PC-3 (cell line): ENCODE results near the gene ADAM23. TPM values are rescaled to one million over a fixed set of nuclear protein-coding genes. Genes with fewer than 3 reads are reported as not detected.

Source experiments
- ATAC-seq: fragments of 200-7000 bp; cut with Tn5 transposase; 2 replicates; pipeline ENCODE4 v1.9.1; 2020; ENCODE audit warnings: mild to moderate bottlenecking, moderate library complexity
- BruUV-seq: library from RNA; stranded (reverse); fragments of 400-500 nt; replicated peaks from 2 replicates; lab custom pipeline; 2021; lab: Mats Ljungman, UMichigan
- CTCF ChIA-PET: fragments of 300-600 bp; sonication (Branson Sonifier 250); formaldehyde crosslinking; loops from one replicate; lab custom pipeline; 2022; ENCODE audit warnings: antibody characterized with exemption; lab: Charles Lee
- POLR2A ChIA-PET: fragments of 300-600 bp; sonication (Branson Sonifier 250); formaldehyde crosslinking; loops from one replicate; lab custom pipeline; 2022; ENCODE audit warnings: antibody characterized with exemption; ENCODE audit not compliant: unreplicated experiment; lab: Charles Lee
- DNase-seq: peaks from one replicate; pipeline ENCODE4 v3.0.0-alpha.2; 2015
- H2AFZ ChIP-seq: fragments of 300-600 bp; sonication (generic); 2 replicates; pipeline ENCODE4 v1.6.0; 2016; ENCODE audit warnings: antibody characterized with exemption, low read length
- H3F3A ChIP-seq: fragments of 300-600 bp; sonication (generic); one replicate; pipeline ENCODE4 v1.6.0; 2017; ENCODE audit warnings: antibody characterized with exemption, low read length, control low read depth, mild to moderate bottlenecking; ENCODE audit not compliant: unreplicated experiment
- H3K27ac ChIP-seq: fragments of 300-600 bp; sonication (generic); 2 replicates; pipeline ENCODE4 v1.5.1; 2016; ENCODE audit warnings: mild to moderate bottlenecking, low read length
- H3K27me3 ChIP-seq: fragments of 300-600 bp; sonication (generic); 2 replicates; pipeline ENCODE4 v1.6.1; 2016; ENCODE audit warnings: low read length, mixed read lengths
- H3K36me3 ChIP-seq: fragments of 300-600 bp; sonication (generic); 2 replicates; pipeline ENCODE4 v1.6.1; 2016; ENCODE audit warnings: low read depth, mixed run types, low read length, mixed read lengths
- H3K4me1 ChIP-seq: fragments of 300-600 bp; sonication (generic); 2 replicates; pipeline ENCODE4 v1.5.1; 2016; ENCODE audit warnings: low read length; ENCODE audit not compliant: insufficient read depth
- H3K4me2 ChIP-seq: fragments of 300-600 bp; sonication (generic); 2 replicates; pipeline ENCODE4 v1.6.0; 2016; ENCODE audit warnings: low read length
- H3K4me3 ChIP-seq: fragments of 300-600 bp; sonication (generic); 2 replicates; pipeline ENCODE4 v1.5.1; 2016; ENCODE audit warnings: mild to moderate bottlenecking, low read length, mixed read lengths
- H3K79me2 ChIP-seq: fragments of 300-600 bp; sonication (generic); 2 replicates; pipeline ENCODE4 v1.6.1; 2017; ENCODE audit warnings: low read length, mixed read lengths
- H3K9ac ChIP-seq: fragments of 300-600 bp; sonication (generic); 2 replicates; pipeline ENCODE4 v1.6.0; 2016; ENCODE audit warnings: mild to moderate bottlenecking, low read length
- H3K9me2 ChIP-seq: fragments of 300-600 bp; sonication (generic); replicated peaks from 2 replicates; pipeline ENCODE4 v1.6.1; 2016; ENCODE audit warnings: mixed run types, low read length, mixed read lengths
- H3K9me3 ChIP-seq: fragments of 300-600 bp; sonication (generic); 2 replicates; pipeline ENCODE4 v1.6.1; 2016; ENCODE audit warnings: low read length, mixed read lengths
- H4K20me1 ChIP-seq: fragments of 300-600 bp; sonication (generic); 2 replicates; pipeline ENCODE4 v1.6.1; 2016; ENCODE audit warnings: low read length, mixed read lengths
- CTCF ChIP-seq: fragments of 300-600 bp; sonication (generic); conservative IDR thresholded peaks from 2 replicates; pipeline ENCODE4 v1.5.1; 2017; ENCODE audit warnings: antibody characterized with exemption, low read depth, mild to moderate bottlenecking, low read length
- EZH2 ChIP-seq: fragments of 300-600 bp; sonication (generic); IDR thresholded peaks from one replicate; pipeline ENCODE4 v1.6.1; 2017; ENCODE audit warnings: antibody characterized with exemption, mild to moderate bottlenecking, low read length; ENCODE audit not compliant: unreplicated experiment
- EZH2phosphoT487 ChIP-seq: fragments of 300-600 bp; sonication (generic); IDR thresholded peaks from 2 replicates; pipeline ENCODE4 v1.6.1; 2018; ENCODE audit warnings: mild to moderate bottlenecking, antibody characterized with exemption, low read length, borderline replicate concordance
- intact Hi-C: fragments of 100-400 bp; cut with micrococcal nuclease; formaldehyde crosslinking; loops from 2 replicates; pipeline ENCODE4 v1.9.0; 2023
- total RNA-seq: library from RNA; depleted of rRNA; stranded (reverse); fragments of >200 nt; gene quantifications from 2 replicates; pipeline ENCODE4 v1.2.3, GENCODE V29; 2014

Gene ADAM23
- total RNA-seq, 1 experiment from 2014 or later = 0.22 TPM

GRCh38 chr2:206502729-206503128 is 59.4 kb downstream of the ADAM23 start:
- Histone ChIP-seq H3K79me2 (no peaks in the 10 kb centered on the region), H3K27ac (no peak overlapping the region), H3K9me2 (no peaks in the 10 kb centered on the region), H3K4me1 (no peaks in the 10 kb centered on the region), H4K20me1 (no peaks in the 10 kb centered on the region), H3K4me3 (no peak overlapping the region), H3K27me3 (peaks cover 41% of the 10 kb centered on the region), H3K36me3 (no peaks in the 10 kb centered on the region), H3K9me3 (no peaks in the 10 kb centered on the region), H3F3A (no peaks in the 10 kb centered on the region), H3K4me2 (no peak overlapping the region), H2AFZ (no peak overlapping the region), H3K9ac (no peak overlapping the region)
- ATAC-seq (no peak), DNase-seq (no peak)
- ChIA-PET POLR2A (no interaction called here), CTCF (no interaction called here)
- intact Hi-C loops = no loop called here
- BruUV-seq = no TSS peak
- TF ChIP-seq EZH2 (no peak), CTCF (no peak), EZH2phosphoT487 (no peak)

- Histone ChIP-seq H3K9me2 (no peaks in the 10 kb centered on the region), H3K4me2 (no peak overlapping the region), H3K9me3 (no peaks in the 10 kb centered on the region), H3K27me3 (peaks cover 71% of the 10 kb centered on the region), H4K20me1 (no peaks in the 10 kb centered on the region), H3K79me2 (no peaks in the 10 kb centered on the region), H3K4me3 (no peak overlapping the region), H3K9ac (no peak overlapping the region), H3K4me1 (no peaks in the 10 kb centered on the region), H2AFZ (no peak overlapping the region), H3F3A (no peaks in the 10 kb centered on the region), H3K27ac (no peak overlapping the region), H3K36me3 (no peaks in the 10 kb centered on the region)
- CTCF ChIA-PET = no interaction called here
- TF ChIP-seq CTCF (no peak), EZH2 (no peak), EZH2phosphoT487 (no peak)
- intact Hi-C loops = no loop called here
- POLR2A ChIA-PET = no interaction called here
- ATAC-seq = no peak
- DNase-seq = no peak
- no TSS peak for BruUV-seq
These were observed 68.0 kb downstream of the ADAM23 start for GRCh38 chr2:206511283-206511682.

- ATAC-seq (no peak), DNase-seq (no peak)
- Histone ChIP-seq H3K4me1 (no peaks in the 10 kb centered on the region), H3K9me2 (no peaks in the 10 kb centered on the region), H3K36me3 (no peaks in the 10 kb centered on the region), H3K4me2 (no peak overlapping the region), H3K9ac (no peak overlapping the region), H2AFZ (no peak overlapping the region), H3K4me3 (no peak overlapping the region), H3F3A (no peaks in the 10 kb centered on the region), H3K9me3 (no peaks in the 10 kb centered on the region), H3K27ac (no peak overlapping the region), H3K79me2 (no peaks in the 10 kb centered on the region), H4K20me1 (no peaks in the 10 kb centered on the region), H3K27me3 (peaks cover 76% of the 10 kb centered on the region)
- BruUV-seq = no TSS peak
- no peak for TF ChIP-seq EZH2phosphoT487
- intact Hi-C loops = no loop called here
- CTCF ChIA-PET = interaction anchor here (0.7 kb wide), 1 partner anchor 512 kb away, joined by 3 read pairs; no protein-coding TSS in a partner anchor
- POLR2A ChIA-PET = no interaction called here
These were observed 69.7 kb downstream of the ADAM23 start for GRCh38 chr2:206512999-206513398.
